WI38 (cell line): ENCODE results near the gene ZNF280B.

Experiments
- H3K4me3 ChIP-seq: 2 replicates; pipeline ENCODE4 v1.5.1; 2011; ENCODE audit warnings: low read depth, mild to moderate bottlenecking, control low read depth, low read length
- CTCF ChIP-seq: IDR thresholded peaks from 2 replicates; pipeline ENCODE4 v1.5.1; 2012; ENCODE audit warnings: low read depth, mild to moderate bottlenecking, control low read depth, low read length

The ZNF280B gene

GRCh38 chr22:22546490-22546889 lies 37.9 kb upstream of the ZNF280B start:
- no peak for TF ChIP-seq CTCF
- no peak overlapping the region for H3K4me3 ChIP-seq

GRCh38 chr22:22545084-22545483 lies 36.5 kb upstream of the ZNF280B start:
- no peak overlapping the region for H3K4me3 ChIP-seq
- TF ChIP-seq CTCF: no peak

- TF ChIP-seq CTCF: no peak
- no peak overlapping the region for H3K4me3 ChIP-seq
Measured at GRCh38 chr22:22538226-22538989, 29.9 kb upstream of the ZNF280B start.

GRCh38 chr22:22536916-22537315 lies 28.4 kb upstream of the ZNF280B start:
- TF ChIP-seq CTCF: no peak
- no peak overlapping the region for H3K4me3 ChIP-seq

DNA sequence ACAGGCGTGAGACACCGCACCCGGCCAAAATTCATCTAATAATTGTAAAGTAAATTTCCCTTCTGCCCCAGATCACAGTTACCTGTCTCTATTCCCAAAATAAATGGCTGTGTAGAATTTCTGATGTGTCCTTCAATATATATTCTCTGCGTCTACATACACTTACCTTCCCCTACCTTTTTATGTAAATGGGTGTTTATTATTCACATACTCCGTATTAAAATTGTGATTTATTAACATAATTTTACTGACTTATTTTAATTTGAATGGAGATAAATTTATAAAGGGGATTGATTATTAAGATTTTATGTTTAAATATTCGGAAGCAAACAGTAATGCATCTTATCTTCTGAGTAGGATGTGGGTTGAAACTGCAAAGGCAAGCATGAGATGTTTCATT lies 28.0 kb upstream of the ZNF280B start:
- no peak overlapping the region for H3K4me3 ChIP-seq
- no peak for TF ChIP-seq CTCF

DNA sequence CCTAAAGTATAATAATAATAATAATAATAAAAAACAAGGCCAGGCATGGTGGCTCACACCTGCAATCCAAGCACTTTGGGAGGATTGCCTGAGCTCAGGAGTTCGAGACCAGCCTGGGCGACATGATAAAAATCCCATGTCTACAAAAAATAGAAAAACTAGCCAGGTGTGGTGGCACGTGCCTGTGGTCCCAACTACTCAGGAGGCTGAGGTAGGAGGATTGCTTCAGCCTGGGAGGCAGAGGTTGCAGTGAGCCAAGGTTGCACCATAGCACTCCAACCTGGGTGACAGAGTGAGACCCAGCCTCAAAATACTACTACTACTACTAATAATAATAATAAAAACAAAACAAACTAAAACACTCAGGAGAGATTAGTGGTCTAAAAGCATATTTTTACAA lies 27.1 kb upstream of the ZNF280B start:
- no peak for TF ChIP-seq CTCF
- H3K4me3 ChIP-seq: no peak overlapping the region

DNA sequence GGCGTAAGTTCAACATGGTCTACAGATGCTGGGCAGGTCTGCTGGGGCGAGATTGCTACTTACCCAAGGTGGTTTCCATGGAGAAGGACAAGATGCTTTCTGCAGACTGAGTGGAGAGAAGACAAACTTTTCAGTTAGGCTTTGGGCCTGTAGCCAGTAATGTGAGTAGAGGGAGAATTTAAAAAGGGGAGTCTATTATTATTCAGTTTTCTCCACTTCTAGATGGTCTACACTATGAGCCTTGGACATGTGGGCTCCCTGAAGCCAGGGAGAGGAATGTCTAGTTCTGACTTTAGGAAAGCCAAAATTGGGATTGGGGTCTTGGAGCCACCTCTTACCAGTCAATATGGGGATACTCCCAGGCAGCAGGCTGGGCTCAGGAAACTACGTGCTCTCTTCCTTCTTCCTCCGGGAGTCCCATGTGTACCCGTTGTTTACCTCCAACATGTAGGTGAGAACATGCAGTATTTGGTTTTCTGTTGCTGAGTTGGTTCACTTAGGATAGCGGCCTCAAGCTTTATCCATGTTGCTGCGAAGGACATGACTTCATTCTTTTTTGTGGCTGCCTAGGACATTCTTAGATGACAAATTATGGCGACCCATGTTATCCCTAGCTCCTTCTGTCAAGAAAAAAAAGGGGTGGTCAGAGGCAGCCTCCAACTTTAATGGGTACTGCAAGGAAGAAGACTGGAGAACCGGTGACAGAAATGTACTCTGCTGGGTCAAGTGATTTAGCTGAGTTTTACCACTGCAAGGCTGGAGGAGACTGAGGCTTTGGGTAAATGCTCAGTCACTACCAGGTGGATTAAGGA lies 26.3 kb upstream of the ZNF280B start:
- no peak for TF ChIP-seq CTCF
- no peak overlapping the region for H3K4me3 ChIP-seq
